ENCODE results near the gene FAM53A. TPM values are rescaled to one million over a fixed set of nuclear protein-coding genes. Genes with fewer than 3 reads are reported as not detected.
"Not testable (repeated sequence)": the region's sequence is repeated elsewhere in the genome, so short reads cannot be mapped to it uniquely, and the experiment has no call there.

Gene FAM53A
- total RNA-seq, 1 donor from 2014 or later, result 2.4 TPM

GRCh38 chr4:1622238-1622637, 61.9 kb downstream of the FAM53A start:
- DNase-seq, result no peak

- no peak for DNase-seq
These were observed 62.6 kb downstream of the FAM53A start for GRCh38 chr4:1621526-1621925.

GRCh38 chr4:1619151-1619672, 64.9 kb downstream of the FAM53A start:
- no peak for DNase-seq

GRCh38 chr4:1618438-1618837, 65.7 kb downstream of the FAM53A start:
- no peak for DNase-seq

- no peak for DNase-seq
These were observed 67.6 kb downstream of the FAM53A start for GRCh38 chr4:1616557-1616930.

- DNase-seq, result no peak
These were observed 68.1 kb downstream of the FAM53A start for GRCh38 chr4:1615786-1616556.

GRCh38 chr4:1614854-1615595, 69.1 kb downstream of the FAM53A start:
- DNase-seq, result no peak

- DNase-seq, result no peak
These were observed 69.6 kb downstream of the FAM53A start for GRCh38 chr4:1614502-1614853.

GRCh38 chr4:1614049-1614448, 70.1 kb downstream of the FAM53A start:
- DNase-seq, result no peak

- DNase-seq, result no peak
These were observed 71.0 kb downstream of the FAM53A start for GRCh38 chr4:1613099-1613495.

GRCh38 chr4:1612278-1613098, 71.6 kb downstream of the FAM53A start:
- no peak for DNase-seq

- no peak for DNase-seq
These were observed 72.6 kb downstream of the FAM53A start for GRCh38 chr4:1611501-1611870.

- no peak for DNase-seq
These were observed 73.2 kb downstream of the FAM53A start for GRCh38 chr4:1610791-1611500.

- DNase-seq, result no peak
These were observed 74.0 kb downstream of the FAM53A start for GRCh38 chr4:1609901-1610790.

GRCh38 chr4:1608821-1609500, 75.2 kb downstream of the FAM53A start:
- DNase-seq, result no peak

GRCh38 chr4:1608196-1608820, 75.8 kb downstream of the FAM53A start:
- DNase-seq, result no peak

GRCh38 chr4:1607436-1608195, 76.5 kb downstream of the FAM53A start:
- DNase-seq, result not testable (repeated sequence)

- DNase-seq, result no peak
These were observed 79.4 kb downstream of the FAM53A start for GRCh38 chr4:1604706-1605205.

GRCh38 chr4:1604181-1604705, 79.9 kb downstream of the FAM53A start:
- no peak for DNase-seq
